HEK293 (cell line): Measurements from ENCODE around the gene PARP11.

ENCODE experiments used
- CTCF ChIA-PET: fragments of 350-600 bp; formaldehyde crosslinking; extraction: SDS; loops from one replicate; lab custom pipeline; 2021; ENCODE audit warnings: antibody characterized with exemption; lab: Yijun Ruan, JAX
- POLR2A ChIA-PET: fragments of 300-600 bp; formaldehyde crosslinking; extraction: SDS; loops from one replicate; lab custom pipeline; 2020; ENCODE audit warnings: antibody characterized with exemption, inconsistent platforms; lab: Yijun Ruan, JAX
- H3K27ac ChIP-seq: fragments of 200-500 bp; sonication (Bioruptor generic); 2 replicates; pipeline ENCODE4 v1.5.1; 2014; ENCODE audit warnings: low read depth, low read length, control low read depth, inconsistent platforms; ENCODE audit errors: extremely low read depth
- H3K36me3 ChIP-seq, 2 experiments: fragments of 200-500 bp in 1 of 2; sonication (Bioruptor generic) in 1 of 2; 1 replicate in 1 of 2; 2 replicates in 1 of 2; pipeline ENCODE4 v1.5.1; 2014 to 2017; ENCODE audit warnings: inconsistent platforms in 2 of 2, low read length in 2 of 2; ENCODE audit not compliant: control insufficient read depth in 2 of 2, insufficient read depth in 1 of 2
- H3K4me1 ChIP-seq: fragments of 200-500 bp; sonication (Bioruptor generic); 2 replicates; pipeline ENCODE4 v1.5.1; 2014; ENCODE audit warnings: mild to moderate bottlenecking, low read length, inconsistent platforms; ENCODE audit not compliant: control insufficient read depth, insufficient read depth
- H3K4me3 ChIP-seq: 2 replicates; pipeline ENCODE4 v1.5.1; 2011; ENCODE audit warnings: low read depth, mild to moderate bottlenecking, control low read depth, low read length, moderate library complexity
- H3K9me3 ChIP-seq: fragments of 200-500 bp; sonication (Bioruptor generic); 2 replicates; pipeline ENCODE4 v1.5.1; 2014; ENCODE audit warnings: low read depth, low read length, inconsistent platforms; ENCODE audit not compliant: control insufficient read depth, insufficient read depth
- GLIS1 ChIP-seq: fragments of 450-650 bp; formaldehyde crosslinking; IDR thresholded peaks from 2 replicates; pipeline ENCODE4 v1.5.1; 2016; ENCODE audit warnings: missing biosample characterization, missing genetic modification characterization
- ZFP3 ChIP-seq: fragments of 450-650 bp; formaldehyde crosslinking; IDR thresholded peaks from 2 replicates; pipeline ENCODE4 v1.5.1; 2016; ENCODE audit warnings: low read depth, missing biosample characterization, missing genetic modification characterization
- ZFP37 ChIP-seq: fragments of 450-650 bp; formaldehyde crosslinking; IDR thresholded peaks from 2 replicates; pipeline ENCODE4 v1.5.1; 2016; ENCODE audit warnings: missing biosample characterization, missing genetic modification characterization
- ZFP41 ChIP-seq: fragments of 450-650 bp; formaldehyde crosslinking; IDR thresholded peaks from 2 replicates; pipeline ENCODE4 v1.5.1; 2016; ENCODE audit warnings: missing biosample characterization, missing genetic modification characterization, borderline replicate concordance
- ZNF157 ChIP-seq: fragments of 450-650 bp; formaldehyde crosslinking; IDR thresholded peaks from 2 replicates; pipeline ENCODE4 v1.5.1; 2016; ENCODE audit warnings: missing biosample characterization, missing genetic modification characterization
- ZNF274 ChIP-seq, 2 experiments: fragments of 200-500 bp in 1 of 2; fragments of 450-650 bp in 1 of 2; sonication (Bioruptor generic) in 1 of 2; formaldehyde crosslinking in 1 of 2; IDR thresholded peaks; 2 replicates each; pipeline versions ENCODE4 v1.5.1 to v1.6.1; 2014 to 2016; ENCODE audit warnings: borderline replicate concordance in 1 of 2, inconsistent platforms in 1 of 2, low read length in 1 of 2, missing biosample characterization in 1 of 2, missing genetic modification characterization in 1 of 2
- ZNF366 ChIP-seq: fragments of 450-650 bp; formaldehyde crosslinking; conservative IDR thresholded peaks from 2 replicates; pipeline ENCODE4 v1.5.1; 2016; ENCODE audit warnings: missing biosample characterization, missing genetic modification characterization
- ZNF48 ChIP-seq: fragments of 450-650 bp; formaldehyde crosslinking; IDR thresholded peaks from 2 replicates; pipeline ENCODE4 v1.5.1; 2016; ENCODE audit warnings: missing biosample characterization, missing genetic modification characterization
- ZNF514 ChIP-seq: fragments of 450-650 bp; formaldehyde crosslinking; IDR thresholded peaks from 2 replicates; pipeline ENCODE4 v1.5.1; 2016; ENCODE audit warnings: missing biosample characterization, missing genetic modification characterization
- ZXDB ChIP-seq: fragments of 450-650 bp; formaldehyde crosslinking; IDR thresholded peaks from 2 replicates; pipeline ENCODE4 v1.5.1; 2016; ENCODE audit warnings: missing biosample characterization, missing genetic modification characterization
- TF ChIP-seq, protein P1 (sequence below): fragments of 450-650 bp; formaldehyde crosslinking; IDR thresholded peaks from 2 replicates; pipeline ENCODE4 v1.5.1; 2016; ENCODE audit warnings: missing biosample characterization, missing genetic modification characterization
- TF ChIP-seq, protein P2 (sequence below): fragments of 450-650 bp; formaldehyde crosslinking; conservative IDR thresholded peaks from 2 replicates; pipeline ENCODE4 v1.5.1; 2016; ENCODE audit warnings: low read depth, missing biosample characterization, missing genetic modification characterization
- TF ChIP-seq, protein P3 (sequence below): fragments of 450-650 bp; formaldehyde crosslinking; IDR thresholded peaks from 2 replicates; pipeline ENCODE4 v1.5.1; 2017; ENCODE audit warnings: missing biosample characterization, mild to moderate bottlenecking, missing genetic modification characterization, moderate library complexity
- TF ChIP-seq, protein P4 (sequence below): fragments of 450-650 bp; formaldehyde crosslinking; IDR thresholded peaks from 2 replicates; pipeline ENCODE4 v1.5.1; 2016; ENCODE audit warnings: missing biosample characterization, missing genetic modification characterization

The PARP11 gene

DNA sequence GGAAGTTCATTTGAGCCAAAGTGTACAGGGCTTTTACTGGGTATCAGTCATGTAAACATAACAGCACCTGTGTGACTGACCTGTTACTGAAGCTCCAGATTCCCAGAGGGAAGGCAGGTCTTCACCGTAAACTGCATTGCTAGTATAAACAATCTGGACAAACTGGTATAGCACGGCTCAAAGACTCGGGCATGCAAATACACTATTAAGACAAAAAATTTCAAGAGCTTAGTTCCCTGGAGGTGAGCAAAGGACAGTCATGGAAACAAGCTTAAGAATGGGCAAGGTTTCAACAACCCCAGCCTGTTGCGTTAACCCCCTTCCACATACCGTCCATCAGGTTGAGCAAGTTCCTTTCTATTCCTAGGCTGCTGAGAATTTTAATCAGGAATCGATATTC is 9.4 kb downstream of the PARP11 start (continued):
- TF ChIP-seq, protein P1, sequence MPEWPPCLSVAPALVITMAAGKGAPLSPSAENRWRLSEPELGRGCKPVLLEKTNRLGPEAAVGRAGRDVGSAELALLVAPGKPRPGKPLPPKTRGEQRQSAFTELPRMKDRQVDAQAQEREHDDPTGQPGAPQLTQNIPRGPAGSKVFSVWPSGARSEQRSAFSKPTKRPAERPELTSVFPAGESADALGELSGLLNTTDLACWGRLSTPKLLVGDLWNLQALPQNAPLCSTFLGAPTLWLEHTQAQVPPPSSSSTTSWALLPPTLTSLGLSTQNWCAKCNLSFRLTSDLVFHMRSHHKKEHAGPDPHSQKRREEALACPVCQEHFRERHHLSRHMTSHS = no peak

DNA sequence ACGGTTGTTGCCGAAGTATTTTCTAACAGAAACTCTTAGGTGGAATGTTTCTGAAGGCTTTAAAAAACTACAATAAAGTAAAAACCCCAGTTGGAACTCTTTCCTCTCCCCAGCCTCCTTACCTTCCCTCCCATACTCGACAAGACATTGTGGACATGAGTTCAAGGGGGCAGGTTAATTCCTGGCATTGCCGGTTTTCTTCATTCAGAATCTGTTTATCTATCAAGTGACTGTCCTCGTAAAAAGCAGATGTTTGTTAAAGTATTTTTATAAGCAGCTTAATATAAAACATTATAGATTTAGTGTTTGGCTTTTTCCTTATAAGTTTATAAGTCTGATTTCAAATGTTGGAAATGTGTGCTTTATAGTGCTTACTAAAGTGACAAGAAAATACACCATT is 30.7 kb downstream of the PARP11 start:
- no peaks in the 10 kb centered on the region for H3K4me1 ChIP-seq
- no peaks in the 10 kb centered on the region for H3K36me3 ChIP-seq
- TF ChIP-seq ZFP41 (tag by site-specific recombination) (no peak), ZFP37 (tag by site-specific recombination) (no peak), ZNF274 (IDR thresholded peaks at IDR 0.05; ENCODE audit: low read length) (no peak), ZNF274 (tag by site-specific recombination; IDR thresholded peaks at IDR 0.05; ENCODE audit: borderline replicate concordance) (no peak), ZNF48 (tag by site-specific recombination) (no peak), ZNF366 (tag by site-specific recombination) (no peak), ZNF514 (tag by site-specific recombination) (no peak), GLIS1 (no peak), ZXDB (tag by site-specific recombination) (no peak), ZNF157 (tag by site-specific recombination) (no peak), ZFP3 (no peak)
- TF ChIP-seq, protein P1 = no peak
- TF ChIP-seq, protein P2, sequence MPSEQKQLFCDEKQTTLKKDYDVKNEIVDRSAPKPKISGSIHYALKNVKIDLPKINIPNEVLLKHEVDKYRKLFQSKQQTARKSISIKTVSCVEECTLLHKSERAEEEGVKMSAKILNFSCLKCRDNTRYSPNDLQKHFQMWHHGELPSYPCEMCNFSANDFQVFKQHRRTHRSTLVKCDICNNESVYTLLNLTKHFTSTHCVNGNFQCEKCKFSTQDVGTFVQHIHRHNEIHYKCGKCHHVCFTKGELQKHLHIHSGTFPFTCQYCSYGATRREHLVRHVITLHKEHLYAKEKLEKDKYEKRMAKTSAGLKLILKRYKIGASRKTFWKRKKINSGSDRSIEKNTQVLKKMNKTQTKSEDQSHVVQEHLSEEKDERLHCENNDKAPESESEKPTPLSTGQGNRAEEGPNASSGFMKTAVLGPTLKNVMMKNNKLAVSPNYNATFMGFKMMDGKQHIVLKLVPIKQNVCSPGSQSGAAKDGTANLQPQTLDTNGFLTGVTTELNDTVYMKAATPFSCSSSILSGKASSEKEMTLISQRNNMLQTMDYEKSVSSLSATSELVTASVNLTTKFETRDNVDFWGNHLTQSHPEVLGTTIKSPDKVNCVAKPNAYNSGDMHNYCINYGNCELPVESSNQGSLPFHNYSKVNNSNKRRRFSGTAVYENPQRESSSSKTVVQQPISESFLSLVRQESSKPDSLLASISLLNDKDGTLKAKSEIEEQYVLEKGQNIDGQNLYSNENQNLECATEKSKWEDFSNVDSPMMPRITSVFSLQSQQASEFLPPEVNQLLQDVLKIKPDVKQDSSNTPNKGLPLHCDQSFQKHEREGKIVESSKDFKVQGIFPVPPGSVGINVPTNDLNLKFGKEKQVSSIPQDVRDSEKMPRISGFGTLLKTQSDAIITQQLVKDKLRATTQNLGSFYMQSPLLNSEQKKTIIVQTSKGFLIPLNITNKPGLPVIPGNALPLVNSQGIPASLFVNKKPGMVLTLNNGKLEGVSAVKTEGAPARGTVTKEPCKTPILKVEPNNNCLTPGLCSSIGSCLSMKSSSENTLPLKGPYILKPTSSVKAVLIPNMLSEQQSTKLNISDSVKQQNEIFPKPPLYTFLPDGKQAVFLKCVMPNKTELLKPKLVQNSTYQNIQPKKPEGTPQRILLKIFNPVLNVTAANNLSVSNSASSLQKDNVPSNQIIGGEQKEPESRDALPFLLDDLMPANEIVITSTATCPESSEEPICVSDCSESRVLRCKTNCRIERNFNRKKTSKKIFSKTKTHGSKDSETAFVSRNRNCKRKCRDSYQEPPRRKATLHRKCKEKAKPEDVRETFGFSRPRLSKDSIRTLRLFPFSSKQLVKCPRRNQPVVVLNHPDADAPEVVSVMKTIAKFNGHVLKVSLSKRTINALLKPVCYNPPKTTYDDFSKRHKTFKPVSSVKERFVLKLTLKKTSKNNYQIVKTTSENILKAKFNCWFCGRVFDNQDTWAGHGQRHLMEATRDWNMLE (tag by site-specific recombination) = no peak
- TF ChIP-seq, protein P3, sequence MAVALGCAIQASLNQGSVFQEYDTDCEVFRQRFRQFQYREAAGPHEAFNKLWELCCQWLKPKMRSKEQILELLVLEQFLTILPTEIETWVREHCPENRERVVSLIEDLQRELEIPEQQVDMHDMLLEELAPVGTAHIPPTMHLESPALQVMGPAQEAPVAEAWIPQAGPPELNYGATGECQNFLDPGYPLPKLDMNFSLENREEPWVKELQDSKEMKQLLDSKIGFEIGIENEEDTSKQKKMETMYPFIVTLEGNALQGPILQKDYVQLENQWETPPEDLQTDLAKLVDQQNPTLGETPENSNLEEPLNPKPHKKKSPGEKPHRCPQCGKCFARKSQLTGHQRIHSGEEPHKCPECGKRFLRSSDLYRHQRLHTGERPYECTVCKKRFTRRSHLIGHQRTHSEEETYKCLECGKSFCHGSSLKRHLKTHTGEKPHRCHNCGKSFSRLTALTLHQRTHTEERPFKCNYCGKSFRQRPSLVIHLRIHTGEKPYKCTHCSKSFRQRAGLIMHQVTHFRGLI (tag by site-specific recombination) = no peak
- TF ChIP-seq, protein P4, sequence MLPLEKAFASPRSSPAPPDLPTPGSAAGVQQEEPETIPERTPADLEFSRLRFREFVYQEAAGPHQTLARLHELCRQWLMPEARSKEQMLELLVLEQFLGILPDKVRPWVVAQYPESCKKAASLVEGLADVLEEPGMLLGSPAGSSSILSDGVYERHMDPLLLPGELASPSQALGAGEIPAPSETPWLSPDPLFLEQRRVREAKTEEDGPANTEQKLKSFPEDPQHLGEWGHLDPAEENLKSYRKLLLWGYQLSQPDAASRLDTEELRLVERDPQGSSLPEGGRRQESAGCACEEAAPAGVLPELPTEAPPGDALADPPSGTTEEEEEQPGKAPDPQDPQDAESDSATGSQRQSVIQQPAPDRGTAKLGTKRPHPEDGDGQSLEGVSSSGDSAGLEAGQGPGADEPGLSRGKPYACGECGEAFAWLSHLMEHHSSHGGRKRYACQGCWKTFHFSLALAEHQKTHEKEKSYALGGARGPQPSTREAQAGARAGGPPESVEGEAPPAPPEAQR (tag by site-specific recombination) = no peak
- H3K4me3 ChIP-seq = no peak overlapping the region
- no peaks in the 10 kb centered on the region for H3K9me3 ChIP-seq
- ChIA-PET POLR2A (no interaction called here), CTCF (no interaction called here)
- H3K27ac ChIP-seq = no peak overlapping the region
